Neuronal stem cell (in vitro differentiated cells): ENCODE measurements around the gene TFF3.
A peak's percentile ranks its signal among the peaks of the same experiment; 100 is the strongest.

Experiments
- DNase-seq: peaks from one replicate; pipeline ENCODE4 v3.0.0-alpha.2; 2013; ENCODE audit warnings: low spot score
- H2AFZ ChIP-seq: one replicate; pipeline ENCODE4 v1.6.1; 2013; ENCODE audit warnings: mild to moderate bottlenecking, low read length, inconsistent platforms
- H2AK5ac ChIP-seq: 2 replicates; pipeline ENCODE4 v1.6.1; 2013; ENCODE audit warnings: low read depth, mild to moderate bottlenecking, inconsistent platforms, low read length, moderate library complexity, mixed read lengths
- H2BK120ac ChIP-seq: 2 replicates; pipeline ENCODE4 v1.6.1; 2013; ENCODE audit warnings: low read depth, mild to moderate bottlenecking, inconsistent platforms, low read length, moderate library complexity, mixed read lengths
- H2BK12ac ChIP-seq: one replicate; pipeline ENCODE4 v1.6.1; 2013; ENCODE audit warnings: low read length, inconsistent platforms
- H2BK15ac ChIP-seq: 2 replicates; pipeline ENCODE4 v1.6.1; 2013; ENCODE audit warnings: mild to moderate bottlenecking, low read length, inconsistent platforms, mixed read lengths
- H2BK5ac ChIP-seq: one replicate; pipeline ENCODE4 v1.6.1; 2013; ENCODE audit warnings: inconsistent platforms, mild to moderate bottlenecking, low read length, moderate library complexity
- H3K14ac ChIP-seq: one replicate; pipeline ENCODE4 v1.6.1; 2013; ENCODE audit warnings: low read length, inconsistent platforms
- H3K18ac ChIP-seq: 2 replicates; pipeline ENCODE4 v1.6.1; 2013; ENCODE audit warnings: low read length, inconsistent platforms
- H3K23ac ChIP-seq: 2 replicates; pipeline ENCODE4 v1.6.1; 2013; ENCODE audit warnings: low read depth, mild to moderate bottlenecking, mixed read lengths, low read length, inconsistent platforms; ENCODE audit not compliant: poor library complexity
- H3K27ac ChIP-seq: replicated peaks from 3 replicates; pipeline ENCODE4 v1.5.1; 2013; ENCODE audit warnings: low read length, inconsistent platforms
- H3K27me3 ChIP-seq, 3 experiments: 2 replicates each; pipeline ENCODE4 v1.6.1; 2013; ENCODE audit warnings: low read length in 3 of 3, mild to moderate bottlenecking in 2 of 3, inconsistent platforms in 1 of 3, low read depth in 1 of 3, mixed read lengths in 1 of 3, moderate library complexity in 1 of 3; ENCODE audit not compliant: control insufficient read depth in 3 of 3, insufficient read depth in 3 of 3
- H3K36me3 ChIP-seq, 2 donors: replicated peaks in 1 of 2; 2 replicates each; pipeline ENCODE4 v1.6.1; 2013; ENCODE audit warnings: low read length in 2 of 2; ENCODE audit not compliant: control insufficient read depth in 2 of 2, insufficient read depth in 2 of 2
- H3K4ac ChIP-seq: 2 replicates; pipeline ENCODE4 v1.6.1; 2013; ENCODE audit warnings: inconsistent platforms, mild to moderate bottlenecking, low read length, moderate library complexity
- H3K4me1 ChIP-seq, 2 donors: 1 replicate in 1 of 2; 2 replicates in 1 of 2; pipeline ENCODE4 v1.6.1; 2013; ENCODE audit warnings: low read length in 2 of 2, low read depth in 1 of 2; ENCODE audit not compliant: control insufficient read depth in 2 of 2, insufficient read depth in 1 of 2
- H3K4me2 ChIP-seq: one replicate; pipeline ENCODE4 v1.6.1; 2013; ENCODE audit warnings: mild to moderate bottlenecking, low read length, inconsistent platforms; ENCODE audit not compliant: insufficient read depth, poor library complexity, severe bottlenecking
- H3K4me3 ChIP-seq, 2 donors: 2 replicates each; pipeline ENCODE4 v1.5.1; 2013; ENCODE audit warnings: low read length in 2 of 2, mild to moderate bottlenecking in 2 of 2, inconsistent platforms in 1 of 2, moderate library complexity in 1 of 2
- H3K79me1 ChIP-seq: one replicate; pipeline ENCODE4 v1.6.1; 2013; ENCODE audit warnings: low read depth, mild to moderate bottlenecking, inconsistent platforms, low read length, moderate library complexity
- H3K9ac ChIP-seq: one replicate; pipeline ENCODE4 v1.6.1; 2013; ENCODE audit warnings: mild to moderate bottlenecking, low read depth, low read length, inconsistent platforms; ENCODE audit not compliant: poor library complexity
- H3K9me3 ChIP-seq, 2 donors: replicated peaks in 1 of 2; 2 replicates each; pipeline versions ENCODE3 to v1.6.1; 2013; ENCODE audit warnings: low read length in 2 of 2, mild to moderate bottlenecking in 2 of 2, inconsistent platforms in 1 of 2, low read depth in 1 of 2, mixed read lengths in 1 of 2, moderate library complexity in 1 of 2; ENCODE audit not compliant: control insufficient read depth in 2 of 2, insufficient read depth in 1 of 2
- H4K8ac ChIP-seq: one replicate; pipeline ENCODE4 v1.6.1; 2013; ENCODE audit warnings: low read depth, mild to moderate bottlenecking, inconsistent platforms, low read length, moderate library complexity
- H4K91ac ChIP-seq: one replicate; pipeline ENCODE4 v1.6.1; 2013; ENCODE audit warnings: low read length, low read depth, mild to moderate bottlenecking, inconsistent platforms; ENCODE audit not compliant: poor library complexity
- WGBS, 2 donors: extraction: QIAGEN DNeasy Blood & Tissue Kit; methylation state at CpG; one replicate each; pipeline ENCODE4 v1.1.7; 2013; ENCODE audit warnings: missing lambda C conversion rate in 2 of 2, mixed read lengths in 1 of 2; ENCODE audit not compliant: insufficient read length in 2 of 2, insufficient replicate concordance in 1 of 2; ENCODE audit errors: extremely low coverage in 2 of 2; 5-methylcytosine and 5-hydroxymethylcytosine counted together

Gene TFF3

GRCh38 chr21:42282021-42282420 is 33.2 kb downstream of the TFF3 start:
- Histone ChIP-seq H3K18ac (peak overlapping the region; percentile 87), H2BK15ac (no peak overlapping the region), H3K9ac (no peak overlapping the region), H3K79me1 (no peaks in the 10 kb centered on the region), H4K91ac (peak overlapping the region; percentile 90), H3K27ac (no peak overlapping the region), H3K4me3 (no peak overlapping the region), H4K8ac (no peak overlapping the region), H3K36me3 (peaks cover 0 to 2% of the 10 kb centered on the region in 2 donors), H3K9me3 (no peaks in the 10 kb centered on the region), H3K27me3 (no peaks in the 10 kb centered on the region), H2BK5ac (no peak overlapping the region), H3K4me2 (no peak overlapping the region), H2BK120ac (no peak overlapping the region), H2BK12ac (peak overlapping the region; percentile 50), H2AFZ (no peak overlapping the region), H3K23ac (peak overlapping the region; percentile 67), H3K4me1 (no peaks in the 10 kb centered on the region), H3K14ac (peak overlapping the region; percentile 67), H2AK5ac (peak overlapping the region; percentile 63), H3K4ac (no peak overlapping the region)
- DNase-seq: no peak
- WGBS, 2 donors: no CpG with 5 or more reads among the region's 18 CpGs

- whole genome bisulfite sequencing, 2 donors: no CpG with 5 or more reads among the region's 12 CpGs
- Histone ChIP-seq H2BK5ac (peak overlapping the region; percentile 93), H3K79me1 (no peaks in the 10 kb centered on the region), H3K9me3 (no peaks in the 10 kb centered on the region), H3K23ac (peak overlapping the region; percentile 59), H3K18ac (peak overlapping the region; percentile 46), H2BK120ac (no peak overlapping the region), H3K9ac (no peak overlapping the region), H3K4ac (no peak overlapping the region), H2AK5ac (peak overlapping the region; percentile 59), H3K36me3 (peaks cover 0 to 2% of the 10 kb centered on the region in 2 donors), H3K4me3 (no peak overlapping the region), H3K27me3 (no peaks in the 10 kb centered on the region), H2AFZ (no peak overlapping the region), H3K14ac (peak overlapping the region; percentile 77), H2BK12ac (no peak overlapping the region), H4K91ac (no peak overlapping the region), H3K4me2 (no peak overlapping the region), H3K27ac (no peak overlapping the region), H3K4me1 (no peaks in the 10 kb centered on the region), H2BK15ac (peak overlapping the region; percentile 27), H4K8ac (no peak overlapping the region)
- no peak for DNase-seq
Measured at GRCh38 chr21:42281181-42281680, 34.0 kb downstream of the TFF3 start.

- Histone ChIP-seq H3K36me3 (peaks cover 0 to 2% of the 10 kb centered on the region in 2 donors), H2BK120ac (no peak overlapping the region), H3K4me2 (no peak overlapping the region), H3K18ac (no peak overlapping the region), H3K4me1 (peaks cover 0 to 2% of the 10 kb centered on the region in 2 donors), H3K9me3 (no peaks in the 10 kb centered on the region), H3K79me1 (no peaks in the 10 kb centered on the region), H3K14ac (no peak overlapping the region), H2BK5ac (peak overlapping the region; percentile 93), H3K9ac (no peak overlapping the region), H3K4me3 (no peak overlapping the region), H3K27me3 (no peaks in the 10 kb centered on the region), H3K4ac (no peak overlapping the region), H2BK12ac (no peak overlapping the region), H3K23ac (no peak overlapping the region), H4K8ac (peak overlapping the region; percentile 17), H4K91ac (no peak overlapping the region), H3K27ac (no peak overlapping the region), H2AK5ac (peak overlapping the region; percentile 48), H2BK15ac (no peak overlapping the region), H2AFZ (no peak overlapping the region)
- no CpG with 5 or more reads among the region's 22 CpGs for WGBS, 2 donors
- no peak for DNase-seq
Measured at GRCh38 chr21:42280356-42281180, 34.6 kb downstream of the TFF3 start.

GRCh38 chr21:42279888-42280287 is 35.3 kb downstream of the TFF3 start:
- Histone ChIP-seq H3K23ac (peak overlapping the region; percentile 53), H3K36me3 (peaks cover 0 to 2% of the 10 kb centered on the region in 2 donors), H3K18ac (peak overlapping the region; percentile 83), H3K9ac (no peak overlapping the region), H3K14ac (no peak overlapping the region), H2BK5ac (no peak overlapping the region), H3K27me3 (no peaks in the 10 kb centered on the region), H2BK120ac (peak overlapping the region; percentile 90), H3K27ac (no peak overlapping the region), H2BK12ac (peak overlapping the region; percentile 31), H2AK5ac (peak overlapping the region; percentile 48), H3K4me3 (no peak overlapping the region), H3K4me2 (no peak overlapping the region), H3K4me1 (peaks cover 0 to 2% of the 10 kb centered on the region in 2 donors), H3K79me1 (no peaks in the 10 kb centered on the region), H2BK15ac (no peak overlapping the region), H4K91ac (peak overlapping the region; percentile 43), H4K8ac (no peak overlapping the region), H2AFZ (no peak overlapping the region), H3K9me3 (no peaks in the 10 kb centered on the region), H3K4ac (no peak overlapping the region)
- no peak for DNase-seq
- no CpG with 5 or more reads among the region's 11 CpGs for WGBS, 2 donors
